ENCODE data around the gene SH3PXD2A. TPM values are rescaled to one million over a fixed set of nuclear protein-coding genes. Genes with fewer than 3 reads are reported as not detected.

Gene SH3PXD2A
- total and polyA plus RNA-seq, 10 of the 15 experiments (the other 5 are each of a cell fraction or from before 2014, with no cell fraction given), result 0.63 to 14.0 (median 4.4) TPM

DNA sequence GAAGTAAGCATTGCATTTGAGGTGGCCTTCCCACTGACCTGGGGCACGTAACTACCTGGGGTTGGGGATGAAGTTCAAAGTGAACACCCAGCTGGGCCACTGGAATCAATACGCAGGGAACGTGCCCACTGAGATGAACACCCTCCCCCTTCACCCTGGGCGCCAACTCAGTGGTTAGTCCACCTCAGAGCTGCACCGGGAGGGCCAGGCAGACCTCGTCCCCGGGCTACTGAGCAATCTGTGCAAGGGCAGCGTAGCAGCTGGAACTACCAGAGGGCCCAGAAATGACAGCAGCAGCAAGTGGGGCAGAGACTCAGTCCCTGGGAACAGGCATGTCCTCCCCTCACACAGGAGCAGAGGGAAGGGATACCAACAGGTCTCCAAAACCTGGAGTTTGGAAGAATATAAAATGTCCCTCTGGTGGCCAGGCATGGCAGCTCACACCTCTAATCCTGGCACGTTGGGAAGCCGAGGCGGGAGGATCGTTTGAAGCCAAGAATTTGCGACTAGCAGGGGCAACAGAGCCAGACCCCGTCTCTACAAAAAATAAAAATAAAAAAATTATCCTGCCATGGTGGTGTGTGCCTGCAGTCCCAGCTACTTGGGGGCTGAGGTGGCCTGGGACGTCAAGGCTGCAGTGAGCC lies 143.9 kb downstream of the SH3PXD2A start:
- no peak overlapping the region for H3K4me2 ChIP-seq (ENCODE audit: control insufficient read depth, insufficient read depth)
- H3K36me3 ChIP-seq (ENCODE audit: control insufficient read depth in 2 of 2, insufficient read depth in 2 of 2, low read length in 1 of 2), result no peaks in the 10 kb centered on the region
- 48% methylated on average over 15 of the region's 15 CpGs for WGBS (ENCODE audit: insufficient coverage, insufficient replicate concordance, low lambda C conversion rate, missing lambda C conversion rate)
- SMC1A ChIA-PET (ENCODE audit: uncharacterized antibody, unreplicated experiment), result interaction anchor here (0.6 to 6.7 kb wide), 6 partner anchors 25 to 601 kb away, joined by 3 to 50 read pairs (median 17); no protein-coding TSS in a partner anchor
- CTCF ChIA-PET, result interaction anchor here (0.9 to 6.9 kb wide), 13 partner anchors 22 to 563 kb away, joined by 3 to 120 read pairs (median 5); partner anchors contain the start of gene SFR1
- H3K27me3 ChIP-seq (replicated peaks in 1 of 2; ENCODE audit: control insufficient read depth in 2 of 2, insufficient read depth in 2 of 2, low read length in 1 of 2), result no peaks in the 10 kb centered on the region; a peak in 1 of 4 replicates
- ATAC-seq (no peak), DNase-seq (ENCODE audit: low read depth, low spot score) (no peak), FAIRE-seq (no peak)
- H3K4me3 ChIP-seq, result no peak overlapping the region
- POLR2A ChIA-PET, result interaction anchor here (0.9 kb wide), 1 partner anchor 22 kb away, joined by 3 read pairs; no protein-coding TSS in a partner anchor
- H2AFZ ChIP-seq (ENCODE audit: control insufficient read depth, low read depth, low read length), result no peak overlapping the region
- H3K9me3 ChIP-seq (replicated peaks; ENCODE audit: control insufficient read depth, insufficient read depth, low read length), result no peaks in the 10 kb centered on the region
- H3K27ac ChIP-seq (ENCODE audit: control insufficient read depth, insufficient read depth), result no peak overlapping the region
- BruUV-seq (replicated peaks), result no TSS peak
- in situ Hi-C loops (cut with MboI) (loop anchor here (5.0 to 10.0 kb wide), 2 partner anchors 151 to 493 kb away; no protein-coding TSS in a partner anchor), intact Hi-C loops (cut with micrococcal nuclease; ENCODE audit: unreplicated experiment) (loop anchor here (5.0 kb wide), 1 partner anchor 496 kb away; no protein-coding TSS in a partner anchor)
- H3K4me1 ChIP-seq (ENCODE audit: control insufficient read depth, insufficient read depth, low read length), result no peaks in the 10 kb centered on the region
- TF ChIP-seq RCOR1 (conservative IDR thresholded peaks at IDR 0.05; ENCODE audit: low read depth, low read length) (no peak), SRF (IDR thresholded peaks at IDR 0.05; ENCODE audit: low read depth in 2 of 2, low read length in 2 of 2) (no peak), BHLHE40 (IDR thresholded peaks at IDR 0.05; ENCODE audit: borderline replicate concordance in 1 of 2, low read depth in 2 of 2, low read length in 1 of 2) (no peak), POLR2AphosphoS2 (IDR thresholded peaks at IDR 0.05; ENCODE audit: low read depth, low read length) (no peak), KAT2A (conservative IDR thresholded peaks at IDR 0.05; ENCODE audit: control insufficient read depth, low read depth, low read length) (no peak), IRF5 (IDR thresholded peaks at IDR 0.05; ENCODE audit: borderline replicate concordance) (no peak), EP300 (IDR thresholded peaks at IDR 0.05; ENCODE audit: borderline replicate concordance in 1 of 2, control insufficient read depth in 1 of 2, low read depth in 2 of 2, low read length in 2 of 2) (no peak), MTA2 (IDR thresholded peaks at IDR 0.05; ENCODE audit: low read depth) (no peak), MEF2B (IDR thresholded peaks at IDR 0.05; ENCODE audit: partially characterized antibody, poor library complexity, severe bottlenecking) (no peak), PML (IDR thresholded peaks at IDR 0.05; ENCODE audit: low read length) (no peak), SUZ12 (IDR thresholded peaks at IDR 0.05; ENCODE audit: unreplicated experiment) (no peak), CEBPB (IDR thresholded peaks at IDR 0.05; ENCODE audit: borderline replicate concordance in 1 of 2, low read depth in 2 of 2, low read length in 2 of 2) (no peak), NR2C1 (IDR thresholded peaks at IDR 0.05) (no peak), REST (IDR thresholded peaks at IDR 0.05; ENCODE audit: low read depth, low read length) (no peak), SIN3A (IDR thresholded peaks at IDR 0.05; ENCODE audit: low read depth, low read length) (no peak), NBN (IDR thresholded peaks at IDR 0.05) (no peak)
- TF ChIP-seq, protein P1, sequence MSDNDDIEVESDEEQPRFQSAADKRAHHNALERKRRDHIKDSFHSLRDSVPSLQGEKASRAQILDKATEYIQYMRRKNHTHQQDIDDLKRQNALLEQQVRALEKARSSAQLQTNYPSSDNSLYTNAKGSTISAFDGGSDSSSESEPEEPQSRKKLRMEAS (IDR thresholded peaks at IDR 0.05; ENCODE audit: low read depth, low read length), result no peak
- RAD21 ChIA-PET (ENCODE audit: unreplicated experiment), result interaction anchor here (1.0 to 4.1 kb wide), 4 partner anchors 15 to 174 kb away, joined by 4 to 45 read pairs (median 7); no protein-coding TSS in a partner anchor
- H3K79me2 ChIP-seq (ENCODE audit: control insufficient read depth, insufficient read depth, low read length), result no peaks in the 10 kb centered on the region
- no peak overlapping the region for H3K9ac ChIP-seq (ENCODE audit: control insufficient read depth, insufficient read depth, low read length)
- H4K20me1 ChIP-seq (ENCODE audit: control insufficient read depth, insufficient read depth), result no peaks in the 10 kb centered on the region; the same call in 1 of the 2 replicates

Data from GM12878 (cell line).